Muscle of arm (tissue), 12 donors: ENCODE results near the gene RAG1. TPM values are rescaled to one million over a fixed set of nuclear protein-coding genes. Genes with fewer than 3 reads are reported as not detected.

Experiments used
- DNase-seq: peaks from one replicate; pipeline ENCODE4 v3.0.0-alpha.2; 2013
- polyA plus RNA-seq, 12 donors: library from polyadenylated mRNA; unstranded; fragments of 120-200 nt; gene quantifications; one replicate each; pipeline ENCODE4 v1.2.1, GENCODE V29; 2013; ENCODE audit not compliant: insufficient read length in 12 of 12

Gene RAG1
- polyA plus RNA-seq, 12 donors = 5.9 to 22.4 (median 10.0) TPM; not detected in 1

- no peak for DNase-seq
Observed at GRCh38 chr11:36588099-36588498, 20.3 kb downstream of the RAG1 start.

GRCh38 chr11:36590513-36590912, 22.7 kb downstream of the RAG1 start:
- DNase-seq = no peak

- no peak for DNase-seq
Observed at GRCh38 chr11:36591433-36591832, 23.6 kb downstream of the RAG1 start.

GRCh38 chr11:36594316-36594989, 26.6 kb downstream of the RAG1 start, which contains the start of gene IFTAP:
TSS of gene IFTAP (plus strand) at chr11:36594502. CDS start at chr11:36610104, 15,602 bp downstream.
- peak; percentile 89 for DNase-seq

GRCh38 chr11:36596880-36597279, 29.1 kb downstream of the RAG1 start:
- DNase-seq = no peak

- DNase-seq = no peak
Observed at GRCh38 chr11:36598051-36598450, 30.2 kb downstream of the RAG1 start, which contains the start of gene RAG2. TSS of gene RAG2 (minus strand) at chr11:36598236. CDS start at chr11:36594168, 4,068 bp downstream.

- DNase-seq = no peak
Observed at GRCh38 chr11:36600180-36600579, 32.4 kb downstream of the RAG1 start.

GRCh38 chr11:36601155-36601554, 33.3 kb downstream of the RAG1 start:
- no peak for DNase-seq

- DNase-seq = no peak
Observed at GRCh38 chr11:36602135-36602534, 34.3 kb downstream of the RAG1 start.

- DNase-seq = no peak
Observed at GRCh38 chr11:36605221-36606216, 37.7 kb downstream of the RAG1 start.

GRCh38 chr11:36608491-36609199, 40.8 kb downstream of the RAG1 start:
- no peak for DNase-seq

- no peak for DNase-seq
Observed at GRCh38 chr11:36609383-36609782, 41.6 kb downstream of the RAG1 start.

- DNase-seq = no peak
Observed at GRCh38 chr11:36615826-36616225, 48.0 kb downstream of the RAG1 start.

- DNase-seq = no peak
Observed at GRCh38 chr11:36617543-36618362, 49.9 kb downstream of the RAG1 start.

GRCh38 chr11:36618363-36619047, 50.7 kb downstream of the RAG1 start:
- DNase-seq = no peak

- DNase-seq = peak; percentile 15
Observed at GRCh38 chr11:36619502-36619901, 51.7 kb downstream of the RAG1 start.

- no peak for DNase-seq
Observed at GRCh38 chr11:36620246-36620645, 52.4 kb downstream of the RAG1 start.

- DNase-seq = peak; percentile 26
Observed at GRCh38 chr11:36622431-36623136, 54.8 kb downstream of the RAG1 start.

GRCh38 chr11:36623494-36623893, 55.7 kb downstream of the RAG1 start:
- no peak for DNase-seq

- no peak for DNase-seq
Observed at GRCh38 chr11:36627006-36627405, 59.2 kb downstream of the RAG1 start.
